HG02981 (cell line): ENCODE results near the gene ATG14.
"Not testable (repeated sequence)": the region's sequence is repeated elsewhere in the genome, so short reads cannot be mapped to it uniquely, and the experiment has no call there.

Experiments
- ATAC-seq: cut with Tn5 transposase; IDR thresholded peaks from one replicate; pipeline ENCODE4 v1.9.1; 2021; ENCODE audit warnings: mild to moderate bottlenecking, moderate library complexity; ENCODE audit not compliant: unreplicated experiment

Gene ATG14

DNA sequence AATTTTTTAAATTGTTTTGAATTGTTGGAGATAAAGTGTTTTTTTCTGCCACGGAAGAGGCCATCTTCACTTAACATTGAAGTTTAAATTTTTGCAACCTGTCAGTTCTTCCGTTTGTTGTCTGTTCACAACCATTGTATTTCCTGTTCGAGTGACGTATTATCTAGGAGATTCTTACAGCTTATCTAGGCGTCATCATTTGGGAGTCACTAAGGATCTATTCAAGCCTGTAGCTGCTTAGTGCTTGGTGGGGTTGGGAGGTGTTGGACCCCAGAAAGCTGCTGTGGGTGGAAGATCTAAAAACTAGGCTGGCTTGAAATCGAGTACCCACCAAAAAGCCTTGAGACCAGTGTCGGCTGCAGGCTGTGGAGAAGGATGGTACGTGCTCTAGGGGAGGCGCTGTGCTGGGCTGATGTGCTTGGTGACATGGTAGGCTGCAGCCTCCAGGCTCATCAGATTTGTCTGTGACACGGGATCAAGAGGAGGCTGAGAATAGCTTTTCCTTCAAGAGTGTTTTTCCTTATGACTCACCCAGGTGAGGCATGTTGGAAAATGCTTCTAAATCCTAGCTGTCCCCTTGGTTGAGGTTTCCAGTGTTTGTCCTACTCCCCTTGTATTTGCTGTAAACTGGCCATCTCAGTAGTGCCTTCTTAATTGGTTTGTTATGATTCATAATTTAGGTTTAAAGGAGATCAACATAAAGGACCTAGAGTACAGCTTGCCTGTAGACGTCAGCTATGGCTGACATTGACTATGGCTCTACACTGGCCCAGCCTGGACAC lies 57.8 kb downstream of the ATG14 start:
- no peak for ATAC-seq

DNA sequence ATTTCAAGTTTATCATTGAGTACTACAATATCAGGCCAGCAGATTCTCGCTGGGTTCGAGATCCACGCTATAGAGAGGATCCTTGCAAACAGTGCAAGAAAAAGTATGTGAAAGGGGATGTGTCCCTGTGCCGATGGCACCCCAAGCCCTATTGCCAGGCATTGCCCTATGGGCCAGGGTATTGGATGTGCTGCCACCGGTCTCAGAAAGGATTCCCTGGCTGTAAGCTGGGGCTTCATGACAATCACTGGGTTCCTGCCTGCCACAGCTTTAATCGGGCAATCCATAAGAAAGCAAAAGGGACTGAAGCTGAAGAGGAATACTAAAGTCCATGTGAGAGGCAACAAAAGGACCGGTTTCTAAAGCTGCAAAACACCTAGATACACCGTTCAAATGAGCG lies 59.4 kb downstream of the ATG14 start:
- ATAC-seq, result no peak

- ATAC-seq, result no peak
These were observed 60.5 kb downstream of the ATG14 start for GRCh38 chr14:55351111-55351510.

- no peak for ATAC-seq
These were observed 61.2 kb downstream of the ATG14 start for GRCh38 chr14:55350461-55350860.

DNA sequence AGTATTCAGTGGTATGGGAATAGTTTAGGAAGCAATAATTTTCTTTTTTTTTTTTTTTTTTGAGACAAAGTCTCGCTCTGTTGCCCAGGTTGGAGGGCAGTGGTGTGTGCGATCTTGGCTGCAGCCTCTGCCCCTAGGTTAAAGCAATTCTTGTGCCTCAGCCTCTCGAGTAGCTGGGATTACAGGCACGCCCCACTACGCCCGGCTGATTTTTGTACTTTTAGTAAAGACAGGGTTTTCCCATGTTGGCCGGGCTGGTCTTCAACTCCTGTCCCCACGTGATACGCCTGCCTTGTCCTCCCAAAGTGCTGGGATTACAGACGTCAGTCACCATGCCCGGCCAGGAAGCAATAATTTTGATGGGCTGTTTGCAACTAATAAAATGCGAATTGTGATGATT lies 62.1 kb downstream of the ATG14 start:
- ATAC-seq, result no peak

DNA sequence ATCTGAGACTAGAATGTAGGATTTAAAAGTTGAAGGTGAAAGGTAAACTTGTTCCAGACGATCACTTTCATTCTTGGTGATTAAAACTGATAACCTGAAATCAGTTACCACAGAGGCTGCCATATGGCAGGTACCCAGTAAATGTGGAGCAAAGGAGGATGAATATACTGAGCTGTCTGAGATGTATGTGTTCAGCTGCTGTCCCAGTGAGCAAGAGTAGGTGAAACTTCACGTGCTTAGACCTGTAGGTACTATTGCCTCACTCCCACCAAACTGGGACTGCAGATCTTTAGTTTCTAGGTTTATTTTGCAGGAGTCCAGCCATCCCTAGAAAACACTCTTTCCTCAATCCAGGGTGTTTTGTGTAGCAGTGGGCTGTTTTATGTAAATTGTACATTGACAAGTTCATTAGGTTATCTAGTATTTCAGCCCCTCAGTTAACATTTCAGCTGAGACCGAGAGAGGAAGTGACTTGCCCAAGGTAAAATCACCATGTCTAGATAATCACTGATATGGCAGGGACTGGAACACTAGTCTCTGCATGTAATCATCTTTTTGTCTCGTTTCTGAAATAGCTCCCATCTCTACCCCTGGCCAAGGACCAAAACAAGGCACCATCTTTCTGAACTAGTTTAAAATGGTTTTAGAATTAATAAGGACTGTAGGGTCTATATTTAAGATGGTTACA lies 62.7 kb downstream of the ATG14 start:
- ATAC-seq, result no peak

DNA sequence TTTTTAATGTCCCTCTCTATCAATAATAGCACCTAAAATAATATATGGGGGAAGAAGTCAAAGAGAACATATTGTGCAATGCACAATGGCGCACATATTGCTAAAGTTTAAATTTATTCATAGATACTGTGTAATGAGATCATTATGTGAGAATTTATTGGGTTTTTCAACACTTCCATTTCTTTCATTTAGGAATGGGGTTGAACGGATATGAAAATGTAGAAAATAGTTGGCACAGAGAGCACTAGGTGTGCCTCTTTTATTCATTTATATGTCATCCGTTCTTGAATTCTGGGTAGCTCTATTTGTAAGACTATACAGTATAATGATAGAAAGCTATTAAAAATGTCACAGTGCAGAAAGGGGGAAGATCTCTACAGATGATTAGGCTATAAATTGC lies 63.9 kb downstream of the ATG14 start:
- ATAC-seq, result no peak

GRCh38 chr14:55347040-55347439 lies 64.6 kb downstream of the ATG14 start:
- no peak for ATAC-seq

- ATAC-seq, result not testable (repeated sequence)
These were observed 67.0 kb downstream of the ATG14 start for GRCh38 chr14:55344582-55345163.

- ATAC-seq, result no peak
These were observed 69.8 kb downstream of the ATG14 start for GRCh38 chr14:55341781-55342180.

DNA sequence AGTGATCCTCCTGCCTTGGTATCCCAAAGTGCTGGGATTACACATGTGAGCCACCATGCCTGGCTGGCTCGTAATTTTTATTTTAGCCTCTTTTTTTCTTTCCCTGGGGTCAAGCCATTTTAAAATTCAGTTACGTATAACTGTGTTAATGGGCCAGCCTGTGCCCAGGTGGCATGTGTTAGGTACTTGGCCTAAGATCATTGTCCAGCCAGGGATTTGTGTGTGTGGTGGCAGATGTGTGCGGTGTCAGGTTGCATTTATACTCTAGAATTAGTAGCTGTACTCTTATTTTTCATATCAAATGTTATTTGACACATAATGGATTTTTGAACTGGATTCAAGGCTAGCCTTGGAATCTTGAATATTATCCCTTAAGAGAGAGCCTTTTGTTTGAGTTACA lies 71.1 kb downstream of the ATG14 start:
- no peak for ATAC-seq

DNA sequence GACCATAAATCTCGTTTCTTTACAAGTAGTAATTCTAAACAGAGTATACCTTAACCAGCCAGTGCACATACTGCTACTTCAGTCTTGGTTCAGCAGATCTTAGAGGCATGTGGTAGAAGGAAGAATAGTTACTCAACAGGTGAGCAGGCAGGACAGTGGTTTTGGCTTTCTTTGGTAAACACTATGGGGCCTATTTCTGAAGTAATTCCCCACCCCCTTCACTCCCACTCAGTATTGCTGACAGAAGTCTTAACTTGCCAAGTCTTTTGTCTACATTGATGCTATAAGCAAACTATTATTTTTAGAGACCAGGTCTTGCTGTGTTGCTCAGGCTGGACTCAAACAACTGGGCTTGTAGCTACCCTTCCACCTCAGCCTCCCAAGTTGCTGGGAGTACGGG lies 71.9 kb downstream of the ATG14 start:
- ATAC-seq, result no peak

GRCh38 chr14:55336691-55337090 lies 74.9 kb downstream of the ATG14 start:
- no peak for ATAC-seq

DNA sequence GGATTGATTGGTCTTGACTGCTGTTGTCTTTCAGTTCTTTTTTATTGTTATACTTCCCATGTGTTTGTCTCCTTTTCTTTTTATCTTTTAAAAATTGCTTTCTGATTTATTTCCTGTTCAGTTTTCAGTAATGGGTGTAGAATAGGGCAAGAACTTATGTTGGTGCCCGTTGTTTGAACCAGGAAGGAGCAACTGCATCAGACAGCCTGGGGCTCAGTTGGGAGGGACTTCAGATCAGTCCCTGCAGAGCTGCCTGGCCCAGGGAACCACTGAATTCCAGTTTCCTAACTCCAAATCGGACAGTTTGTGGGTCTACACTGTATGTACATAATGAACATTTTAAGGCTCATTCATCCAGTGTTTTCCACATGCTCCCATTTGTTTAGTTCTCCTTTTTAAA lies 75.5 kb downstream of the ATG14 start:
- ATAC-seq, result no peak

GRCh38 chr14:55333711-55334485 lies 77.7 kb downstream of the ATG14 start:
- peak; percentile 50 for ATAC-seq

DNA sequence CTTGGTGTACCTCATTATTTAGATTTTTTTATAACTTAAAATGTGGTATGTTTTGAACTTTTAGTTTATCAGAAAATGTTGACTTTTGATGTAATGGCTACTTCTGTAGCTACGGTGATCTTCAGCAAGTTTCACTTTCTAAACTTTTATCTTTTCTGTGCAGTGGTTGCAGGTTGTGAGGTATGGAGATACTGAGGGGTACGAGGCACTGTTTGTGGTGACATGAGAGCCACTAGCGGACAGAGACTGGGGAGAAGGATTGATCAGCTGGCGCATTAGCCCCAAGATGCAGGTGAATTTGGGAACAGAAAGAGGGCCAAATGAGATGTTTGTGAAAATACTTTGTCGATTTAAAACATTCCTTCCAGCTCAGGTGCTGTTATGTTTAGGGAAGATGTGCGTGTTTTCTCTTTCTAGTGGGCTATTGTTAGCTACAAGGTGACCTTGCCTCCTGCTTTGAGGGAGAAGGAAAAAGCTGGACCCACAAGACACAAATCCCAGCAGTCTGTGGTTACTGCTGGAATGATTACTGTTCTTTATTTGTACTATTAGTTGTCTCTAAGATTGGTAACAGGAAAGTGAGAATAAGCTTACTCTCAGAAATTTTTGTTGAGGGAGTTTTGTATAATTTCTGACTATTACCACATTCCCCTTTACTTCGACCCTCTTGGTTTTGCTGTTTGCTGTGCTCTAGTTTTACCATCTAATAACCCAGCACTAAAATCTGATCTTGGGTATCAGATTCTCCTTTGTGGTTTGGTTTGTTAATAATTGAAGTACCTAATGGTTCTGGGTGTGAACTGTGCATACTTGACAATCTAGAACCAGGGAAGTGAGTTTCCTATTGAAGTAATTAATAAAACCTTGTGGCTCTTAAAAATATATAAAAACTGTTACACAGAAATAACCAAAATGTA lies 78.7 kb downstream of the ATG14 start:
- peak; percentile 69 for ATAC-seq

- ATAC-seq, result no peak
These were observed 81.5 kb downstream of the ATG14 start for GRCh38 chr14:55329999-55330710.

GRCh38 chr14:55328317-55328716 lies 83.3 kb downstream of the ATG14 start:
- ATAC-seq, result no peak

- ATAC-seq, result peak; percentile 81
These were observed 84.5 kb downstream of the ATG14 start for GRCh38 chr14:55327179-55327578.

GRCh38 chr14:55324812-55325211 lies 86.8 kb downstream of the ATG14 start:
- ATAC-seq, result no peak
